WTC11 (cell line): Measurements from ENCODE around the gene GABBR2.

Experiments
- ARID4B ChIP-seq: sonication (generic); formaldehyde crosslinking; IDR thresholded peaks from 2 replicates; pipeline ENCODE4 v1.8.0; 2023; ENCODE audit warnings: missing genetic modification reagents, mild to moderate bottlenecking, borderline replicate concordance
- CTCF ChIP-seq: fragments of 200-600 bp; IDR thresholded peaks from 2 replicates; pipeline ENCODE4 v1.8.0; 2022; ENCODE audit warnings: antibody characterized with exemption
- ELF4 ChIP-seq: sonication (generic); formaldehyde crosslinking; IDR thresholded peaks from 2 replicates; pipeline ENCODE4 v1.8.1; 2022; ENCODE audit warnings: low read depth, mild to moderate bottlenecking, moderate library complexity, missing genetic modification reagents
- NR2C2 ChIP-seq: sonication (generic); formaldehyde crosslinking; IDR thresholded peaks from 2 replicates; pipeline ENCODE4 v1.8.0; 2022; ENCODE audit warnings: mild to moderate bottlenecking, missing genetic modification reagents
- TF ChIP-seq, protein P1 (sequence below): sonication (generic); formaldehyde crosslinking; IDR thresholded peaks from 2 replicates; pipeline ENCODE4 v1.8.1; 2023; ENCODE audit warnings: mild to moderate bottlenecking, missing genetic modification reagents

GRCh38 chr9:98256756-98257155, 452.0 kb downstream of the GABBR2 start:
- TF ChIP-seq ELF4 (no peak), NR2C2 (CRISPR knock-in tag) (no peak), ARID4B (no peak), CTCF (no peak)
- TF ChIP-seq, protein P1, sequence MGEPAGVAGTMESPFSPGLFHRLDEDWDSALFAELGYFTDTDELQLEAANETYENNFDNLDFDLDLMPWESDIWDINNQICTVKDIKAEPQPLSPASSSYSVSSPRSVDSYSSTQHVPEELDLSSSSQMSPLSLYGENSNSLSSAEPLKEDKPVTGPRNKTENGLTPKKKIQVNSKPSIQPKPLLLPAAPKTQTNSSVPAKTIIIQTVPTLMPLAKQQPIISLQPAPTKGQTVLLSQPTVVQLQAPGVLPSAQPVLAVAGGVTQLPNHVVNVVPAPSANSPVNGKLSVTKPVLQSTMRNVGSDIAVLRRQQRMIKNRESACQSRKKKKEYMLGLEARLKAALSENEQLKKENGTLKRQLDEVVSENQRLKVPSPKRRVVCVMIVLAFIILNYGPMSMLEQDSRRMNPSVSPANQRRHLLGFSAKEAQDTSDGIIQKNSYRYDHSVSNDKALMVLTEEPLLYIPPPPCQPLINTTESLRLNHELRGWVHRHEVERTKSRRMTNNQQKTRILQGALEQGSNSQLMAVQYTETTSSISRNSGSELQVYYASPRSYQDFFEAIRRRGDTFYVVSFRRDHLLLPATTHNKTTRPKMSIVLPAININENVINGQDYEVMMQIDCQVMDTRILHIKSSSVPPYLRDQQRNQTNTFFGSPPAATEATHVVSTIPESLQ (CRISPR knock-in tag): no peak
